HUES48 (cell line): Measurements from ENCODE around the gene OR9G4.

Source experiments
- H3K27ac ChIP-seq: one replicate; pipeline ENCODE4 v1.7.0; 2013; ENCODE audit warnings: low read depth, low read length, inconsistent platforms
- H3K27me3 ChIP-seq: 2 replicates; pipeline ENCODE4 v1.6.1; 2013; ENCODE audit warnings: mild to moderate bottlenecking, low read length; ENCODE audit not compliant: control insufficient read depth, insufficient read depth
- H3K36me3 ChIP-seq: 2 replicates; pipeline ENCODE4 v1.6.1; 2013; ENCODE audit warnings: low read length; ENCODE audit not compliant: control insufficient read depth, insufficient read depth
- H3K4me1 ChIP-seq: 2 replicates; pipeline ENCODE4 v1.6.1; 2013; ENCODE audit warnings: mild to moderate bottlenecking, low read length; ENCODE audit not compliant: control insufficient read depth, insufficient read depth
- H3K4me3 ChIP-seq: 2 replicates; pipeline ENCODE4 v1.5.1; 2013; ENCODE audit warnings: mild to moderate bottlenecking, low read depth, low read length
- H3K9ac ChIP-seq: 2 replicates; pipeline ENCODE4 v1.6.1; 2013; ENCODE audit warnings: mild to moderate bottlenecking, low read depth, low read length, moderate library complexity
- H3K9me3 ChIP-seq: 2 replicates; pipeline ENCODE4 v1.6.1; 2013; ENCODE audit warnings: low read length; ENCODE audit not compliant: control insufficient read depth, insufficient read depth

OR9G4 gene

DNA sequence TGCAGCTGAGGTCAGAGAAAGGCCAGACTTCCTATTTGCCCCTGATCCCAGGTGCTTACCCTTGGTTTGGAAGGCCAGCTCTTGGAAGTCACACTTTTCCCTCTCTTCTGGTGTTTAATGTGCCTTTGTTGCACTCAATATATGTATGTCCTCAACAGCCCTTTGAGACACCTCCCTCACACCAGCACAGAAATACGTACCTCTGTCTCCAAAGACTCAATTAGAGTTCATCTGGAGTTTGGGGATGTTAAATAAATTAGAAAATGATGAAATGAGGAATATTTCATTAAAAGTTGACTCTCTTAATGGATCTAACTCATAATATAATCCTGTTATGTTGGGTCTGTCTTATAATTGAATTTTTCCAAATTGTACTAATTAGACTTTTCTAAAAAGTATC is at the start of gene OR9G4:
Gene OR9G4, minus strand, starts transcription at position 101 of the 400 bp plus-strand sequence. CDS start 4,931 bp downstream, outside the sequence.
- Histone ChIP-seq H3K9me3 (no peaks in the 10 kb centered on the region), H3K27ac (no peak within 1 kb of the TSS), H3K4me1 (no peaks in the 10 kb centered on the region), H3K4me3 (no peak within 1 kb of the TSS), H3K27me3 (no peaks in the 10 kb centered on the region), H3K36me3 (no peaks in the 10 kb centered on the region), H3K9ac (no peak within 1 kb of the TSS)

GRCh38 chr11:56783448-56784041 is 35.0 kb upstream of the OR9G4 start:
- Histone ChIP-seq H3K27ac (no peak overlapping the region), H3K27me3 (no peaks in the 10 kb centered on the region), H3K9me3 (peaks cover 24% of the 10 kb centered on the region), H3K9ac (no peak overlapping the region), H3K4me1 (peaks cover under 1% of the 10 kb centered on the region; the same call in 1 of the 2 replicates), H3K36me3 (no peaks in the 10 kb centered on the region), H3K4me3 (no peak overlapping the region)

- Histone ChIP-seq H3K9ac (no peak overlapping the region), H3K27me3 (no peaks in the 10 kb centered on the region), H3K9me3 (peaks cover 17% of the 10 kb centered on the region), H3K4me3 (no peak overlapping the region), H3K27ac (no peak overlapping the region), H3K4me1 (peaks cover 5% of the 10 kb centered on the region; the same call in 1 of the 2 replicates), H3K36me3 (no peaks in the 10 kb centered on the region)
These were observed 33.8 kb upstream of the OR9G4 start for GRCh38 chr11:56782167-56782847.

DNA sequence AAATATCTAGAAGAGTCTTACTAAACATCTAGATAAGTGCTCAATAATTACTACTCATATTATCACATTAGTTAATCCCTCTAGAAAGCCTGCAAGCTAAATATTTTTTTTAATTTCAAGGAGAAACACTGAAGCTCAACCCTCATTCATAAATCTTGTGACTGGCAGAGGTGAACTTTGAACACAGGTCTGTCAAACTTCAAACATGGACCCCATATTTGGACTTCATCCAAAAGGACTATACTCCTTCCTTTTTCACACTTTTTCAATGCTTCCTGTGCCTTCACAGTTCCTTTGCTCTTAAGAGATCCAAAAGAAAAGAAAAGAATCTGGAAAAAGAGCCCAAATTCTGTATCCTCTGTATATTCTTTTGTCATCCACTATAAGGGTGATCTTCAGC is 28.3 kb upstream of the OR9G4 start:
- Histone ChIP-seq H3K9me3 (no peaks in the 10 kb centered on the region), H3K9ac (no peak overlapping the region), H3K27me3 (no peaks in the 10 kb centered on the region), H3K4me1 (peaks cover 5% of the 10 kb centered on the region; the same call in 1 of the 2 replicates), H3K4me3 (no peak overlapping the region), H3K36me3 (no peaks in the 10 kb centered on the region), H3K27ac (no peak overlapping the region)

- Histone ChIP-seq H3K36me3 (no peaks in the 10 kb centered on the region), H3K9ac (no peak overlapping the region), H3K4me3 (no peak overlapping the region), H3K9me3 (no peaks in the 10 kb centered on the region), H3K4me1 (no peaks in the 10 kb centered on the region), H3K27ac (no peak overlapping the region), H3K27me3 (no peaks in the 10 kb centered on the region)
These were observed 16.5 kb upstream of the OR9G4 start for GRCh38 chr11:56764976-56765375.

DNA sequence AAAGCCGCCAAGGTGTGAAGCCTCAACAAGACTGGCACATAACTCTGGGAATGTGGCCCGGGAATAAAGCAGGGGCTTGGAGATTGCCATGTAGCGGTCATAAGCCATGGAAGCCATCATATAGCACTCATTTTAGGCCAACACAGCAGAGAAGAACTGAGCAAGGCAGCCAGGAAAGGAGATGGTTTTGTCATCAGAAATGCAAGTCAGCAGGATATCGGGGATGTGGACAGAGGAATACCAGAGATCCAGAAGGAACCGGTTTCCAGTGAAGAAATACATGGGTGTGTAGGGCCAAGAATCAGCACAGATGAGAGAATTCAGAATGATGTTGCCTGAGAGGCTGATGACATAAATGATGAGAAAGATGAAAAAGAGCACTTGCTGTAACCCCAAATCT is 3.0 kb upstream of the OR9G4 start:
- H3K4me3 ChIP-seq = no peak overlapping the region
- H3K9ac ChIP-seq = no peak overlapping the region
- H3K36me3 ChIP-seq = no peaks in the 10 kb centered on the region
- no peaks in the 10 kb centered on the region for H3K9me3 ChIP-seq
- peaks cover 15% of the 10 kb centered on the region for H3K4me1 ChIP-seq
- H3K27ac ChIP-seq = no peak overlapping the region
- no peaks in the 10 kb centered on the region for H3K27me3 ChIP-seq

GRCh38 chr11:56750190-56750589 is 1.7 kb upstream of the OR9G4 start:
- H3K36me3 ChIP-seq = no peaks in the 10 kb centered on the region

GRCh38 chr11:56740886-56741285 is 7.6 kb downstream of the OR9G4 start:
- H3K27ac ChIP-seq = no peak overlapping the region
- no peaks in the 10 kb centered on the region for H3K27me3 ChIP-seq
- no peak overlapping the region for H3K4me3 ChIP-seq
- no peaks in the 10 kb centered on the region for H3K4me1 ChIP-seq
- no peaks in the 10 kb centered on the region for H3K9me3 ChIP-seq
- H3K36me3 ChIP-seq = no peaks in the 10 kb centered on the region
- H3K9ac ChIP-seq = no peak overlapping the region

More at GRCh38 chr11:56750190-56750589, 1.7 kb upstream of the OR9G4 start:
- Histone ChIP-seq H3K9ac (no peak overlapping the region), H3K4me3 (no peak overlapping the region), H3K4me1 (peaks cover 8% of the 10 kb centered on the region; the same call in 1 of the 2 replicates), H3K27me3 (no peaks in the 10 kb centered on the region), H3K27ac (no peak overlapping the region), H3K9me3 (no peaks in the 10 kb centered on the region)

DNA sequence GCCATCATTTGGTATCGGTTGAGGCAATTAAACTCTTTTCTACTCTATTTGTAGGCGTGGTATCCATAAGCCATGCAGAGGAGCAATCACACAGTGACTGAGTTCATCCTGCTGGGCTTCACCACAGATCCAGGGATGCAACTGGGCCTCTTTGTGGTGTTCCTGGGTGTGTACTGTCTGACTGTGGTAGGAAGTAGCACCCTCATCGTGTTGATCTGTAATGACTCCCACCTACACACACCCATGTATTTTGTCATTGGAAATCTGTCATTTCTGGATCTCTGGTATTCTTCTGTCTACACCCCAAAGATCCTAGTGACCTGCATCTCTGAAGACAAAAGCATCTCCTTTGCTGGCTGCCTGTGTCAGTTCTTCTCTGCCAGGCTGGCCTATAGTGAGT is 8.4 kb downstream of the OR9G4 start:
- no peak overlapping the region for H3K4me3 ChIP-seq
- H3K9me3 ChIP-seq = no peaks in the 10 kb centered on the region
- no peaks in the 10 kb centered on the region for H3K4me1 ChIP-seq

DNA sequence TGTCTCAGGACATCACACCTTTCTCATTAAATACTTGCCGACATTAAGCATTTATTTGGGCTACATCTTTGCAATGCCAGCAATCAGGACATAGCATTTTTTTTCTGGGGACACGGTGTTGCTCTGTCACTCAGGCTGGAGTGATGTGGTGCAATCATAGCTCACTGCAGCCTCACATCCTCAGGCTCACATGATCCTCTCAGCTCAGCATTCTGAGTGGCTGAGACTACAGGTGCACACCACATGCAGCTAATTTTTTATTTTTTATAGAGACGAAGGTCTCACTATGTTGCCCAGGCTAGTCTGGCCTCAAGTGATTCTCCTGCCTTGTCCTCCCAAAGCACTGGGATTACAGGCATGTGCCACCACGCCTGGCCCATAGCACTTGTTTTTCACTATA is 28.0 kb downstream of the OR9G4 start:
- Histone ChIP-seq H3K9ac (no peak overlapping the region), H3K4me3 (no peak overlapping the region), H3K27ac (no peak overlapping the region), H3K36me3 (no peaks in the 10 kb centered on the region), H3K9me3 (no peaks in the 10 kb centered on the region), H3K27me3 (no peaks in the 10 kb centered on the region), H3K4me1 (no peaks in the 10 kb centered on the region)

More for the DNA sequence above, 8.4 kb downstream of the OR9G4 start:
- Histone ChIP-seq H3K9ac (no peak overlapping the region), H3K27me3 (no peaks in the 10 kb centered on the region), H3K27ac (no peak overlapping the region), H3K36me3 (no peaks in the 10 kb centered on the region)

GRCh38 chr11:56716379-56716854 is 32.1 kb downstream of the OR9G4 start:
- Histone ChIP-seq H3K27ac (no peak overlapping the region), H3K4me3 (no peak overlapping the region), H3K36me3 (no peaks in the 10 kb centered on the region), H3K4me1 (no peaks in the 10 kb centered on the region), H3K27me3 (no peaks in the 10 kb centered on the region), H3K9ac (no peak overlapping the region), H3K9me3 (no peaks in the 10 kb centered on the region)
